Neuron (in vitro differentiated cells): ENCODE data around the gene BCL2L12.

Experiments
- H2AFZ ChIP-seq: one replicate; pipeline ENCODE4 v1.6.1; 2013; ENCODE audit warnings: low read depth, mild to moderate bottlenecking, inconsistent platforms, low read length, moderate library complexity
- H3K27me3 ChIP-seq: one replicate; pipeline ENCODE4 v1.6.1; 2013; ENCODE audit warnings: low read length; ENCODE audit not compliant: insufficient read depth
- H3K36me3 ChIP-seq: one replicate; pipeline ENCODE4 v1.6.1; 2013; ENCODE audit warnings: low read length; ENCODE audit not compliant: insufficient read depth
- H3K4me1 ChIP-seq: one replicate; pipeline ENCODE4 v1.6.1; 2013; ENCODE audit warnings: low read length; ENCODE audit not compliant: insufficient read depth
- H3K4me3 ChIP-seq: 2 replicates; pipeline ENCODE4 v1.5.1; 2013; ENCODE audit warnings: mild to moderate bottlenecking, low read length, moderate library complexity
- H3K9me3 ChIP-seq: one replicate; pipeline ENCODE4 v1.6.1; 2013; ENCODE audit warnings: low read length

BCL2L12 gene

GRCh38 chr19:49678985-49679770 is 13.4 kb downstream of the BCL2L12 start:
- no peak overlapping the region for H3K4me3 ChIP-seq
- no peaks in the 10 kb centered on the region for H3K9me3 ChIP-seq
- H3K36me3 ChIP-seq = peaks cover 26% of the 10 kb centered on the region
- no peaks in the 10 kb centered on the region for H3K27me3 ChIP-seq
- H2AFZ ChIP-seq = no peak overlapping the region
- peaks cover 28% of the 10 kb centered on the region for H3K4me1 ChIP-seq

- peaks cover 33% of the 10 kb centered on the region for H3K36me3 ChIP-seq
- no peak overlapping the region for H3K4me3 ChIP-seq
- no peaks in the 10 kb centered on the region for H3K9me3 ChIP-seq
- H3K4me1 ChIP-seq = peaks cover 28% of the 10 kb centered on the region
- H2AFZ ChIP-seq = no peak overlapping the region
- H3K27me3 ChIP-seq = no peaks in the 10 kb centered on the region
These were observed 14.2 kb downstream of the BCL2L12 start for GRCh38 chr19:49679771-49680413.

DNA sequence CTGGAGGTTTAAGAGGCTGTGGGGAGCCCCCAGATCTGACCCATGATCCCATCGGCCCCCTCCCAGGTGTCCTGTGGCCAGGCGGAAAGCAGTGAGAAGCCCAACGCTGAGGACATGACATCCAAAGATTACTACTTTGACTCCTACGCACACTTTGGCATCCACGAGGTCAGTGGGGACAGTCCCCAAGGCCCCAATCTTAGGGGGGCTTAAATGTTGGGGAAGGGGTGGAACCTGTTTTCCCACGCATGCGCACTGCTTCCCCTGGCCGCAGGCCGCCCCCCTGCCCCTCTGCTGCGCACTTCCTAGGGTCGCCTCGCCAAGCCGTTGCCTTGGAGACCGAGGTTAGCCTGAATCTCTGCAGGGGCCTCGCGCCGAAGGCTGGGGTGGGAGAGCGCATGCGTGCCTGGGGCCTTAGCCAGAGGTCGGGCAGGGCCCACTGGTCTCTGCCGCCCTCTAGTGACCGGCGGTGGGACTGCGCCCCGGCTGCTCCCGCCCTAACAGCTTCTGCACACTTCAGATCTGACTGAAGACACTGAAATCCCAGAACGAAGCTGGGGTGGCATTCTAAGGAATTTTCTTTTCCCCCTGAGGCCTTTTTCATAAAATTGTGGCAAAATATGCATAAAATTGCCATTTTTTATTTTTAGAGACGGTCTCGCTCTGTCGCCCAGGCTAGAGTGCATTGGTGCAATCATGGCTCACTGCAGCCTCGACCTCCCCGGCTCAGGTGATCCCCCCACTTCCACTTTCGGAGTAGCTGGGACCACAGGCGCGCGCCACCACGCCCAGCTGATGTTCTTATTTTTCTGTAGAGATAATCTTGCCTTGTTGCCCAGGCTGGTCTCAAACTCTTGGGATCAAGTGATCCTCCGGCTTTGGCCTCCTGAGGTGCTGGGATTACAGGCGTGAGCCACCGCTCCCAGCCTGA is 15.0 kb downstream of the BCL2L12 start:
- Histone ChIP-seq H2AFZ (no peak overlapping the region), H3K9me3 (no peaks in the 10 kb centered on the region), H3K36me3 (peaks cover 40% of the 10 kb centered on the region), H3K4me3 (no peak overlapping the region), H3K27me3 (no peaks in the 10 kb centered on the region), H3K4me1 (peaks cover 28% of the 10 kb centered on the region)

- H3K27me3 ChIP-seq = no peaks in the 10 kb centered on the region
- no peak overlapping the region for H2AFZ ChIP-seq
- H3K4me3 ChIP-seq = no peak overlapping the region
- peaks cover 48% of the 10 kb centered on the region for H3K36me3 ChIP-seq
- peaks cover 28% of the 10 kb centered on the region for H3K4me1 ChIP-seq
- H3K9me3 ChIP-seq = no peaks in the 10 kb centered on the region
These were observed 16.1 kb downstream of the BCL2L12 start for GRCh38 chr19:49681830-49682229.

DNA sequence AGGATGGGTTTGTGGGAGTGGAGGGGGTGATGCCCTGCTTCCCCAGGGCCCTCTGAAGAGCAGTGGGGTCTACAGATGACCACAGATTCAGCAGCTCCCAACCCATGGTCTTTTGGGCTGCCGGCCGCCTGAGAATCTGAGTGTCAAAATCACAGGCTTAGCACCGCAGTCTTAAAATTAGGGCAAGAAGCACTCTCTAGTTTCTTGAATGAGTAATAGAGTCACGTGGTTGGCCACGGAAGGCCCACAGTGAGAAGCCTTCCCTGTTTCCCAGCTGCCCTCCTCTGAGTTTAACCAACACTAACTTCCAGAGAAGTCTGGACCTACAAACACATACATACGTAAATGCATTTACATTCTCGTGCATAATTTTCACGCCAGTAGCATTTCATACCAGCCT is 16.5 kb downstream of the BCL2L12 start:
- Histone ChIP-seq H2AFZ (no peak overlapping the region), H3K9me3 (no peaks in the 10 kb centered on the region), H3K4me3 (no peak overlapping the region), H3K4me1 (peaks cover 28% of the 10 kb centered on the region), H3K36me3 (peaks cover 50% of the 10 kb centered on the region), H3K27me3 (no peaks in the 10 kb centered on the region)

DNA sequence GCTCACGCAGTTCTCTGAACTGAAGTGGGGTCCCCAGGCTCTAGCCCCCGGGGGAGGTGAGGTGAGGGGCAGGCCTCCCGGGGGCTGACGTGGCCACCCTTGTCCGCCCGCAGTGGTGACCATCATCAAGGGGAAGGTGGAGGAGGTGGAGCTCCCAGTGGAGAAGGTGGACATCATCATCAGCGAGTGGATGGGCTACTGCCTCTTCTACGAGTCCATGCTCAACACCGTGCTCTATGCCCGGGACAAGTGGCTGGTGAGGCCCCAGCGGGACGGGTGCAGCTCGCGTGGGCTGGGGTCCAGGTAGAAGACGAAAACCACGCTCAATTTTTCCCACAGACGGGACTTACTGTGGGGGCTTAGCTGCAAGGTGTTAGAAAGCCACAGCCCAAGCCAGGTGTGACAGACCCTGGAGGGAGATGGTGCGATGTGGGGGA is 18.1 kb downstream of the BCL2L12 start:
- Histone ChIP-seq H3K4me1 (peaks cover 25% of the 10 kb centered on the region), H3K4me3 (no peak overlapping the region), H2AFZ (no peak overlapping the region), H3K27me3 (no peaks in the 10 kb centered on the region), H3K9me3 (no peaks in the 10 kb centered on the region), H3K36me3 (peaks cover 59% of the 10 kb centered on the region)

DNA sequence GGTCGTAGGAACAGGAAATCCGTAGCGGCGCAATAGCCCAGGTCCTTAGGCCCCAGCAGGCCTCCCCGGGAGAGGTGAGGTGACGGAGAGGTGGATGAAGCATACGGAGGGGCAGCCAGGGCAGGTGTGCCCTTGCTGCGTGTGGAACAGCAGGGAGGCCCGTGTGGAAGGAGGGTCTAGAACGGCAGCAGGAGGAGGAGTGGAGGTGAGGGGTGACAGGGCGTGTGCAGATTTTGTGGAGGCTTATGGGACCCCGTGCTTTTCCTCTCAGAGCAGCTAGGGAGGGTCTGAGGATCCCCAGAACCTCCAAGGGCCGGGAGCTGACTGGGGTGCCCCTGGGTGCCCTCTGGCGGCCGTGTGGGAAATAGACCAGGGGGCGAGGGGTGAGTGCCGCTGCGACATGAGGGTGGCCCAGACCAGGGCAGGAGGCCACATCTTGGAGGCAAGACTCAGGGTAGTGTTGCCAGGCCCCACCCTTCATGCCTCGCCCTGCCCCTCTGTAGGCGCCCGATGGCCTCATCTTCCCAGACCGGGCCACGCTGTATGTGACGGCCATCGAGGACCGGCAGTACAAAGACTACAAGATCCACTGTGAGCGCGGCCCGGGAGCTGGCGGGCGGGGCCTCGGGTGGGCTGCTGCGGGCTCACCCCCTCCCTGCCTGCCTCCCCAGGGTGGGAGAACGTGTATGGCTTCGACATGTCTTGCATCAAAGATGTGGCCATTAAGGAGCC is 18.7 kb downstream of the BCL2L12 start:
- Histone ChIP-seq H3K9me3 (no peaks in the 10 kb centered on the region), H2AFZ (no peak overlapping the region), H3K27me3 (no peaks in the 10 kb centered on the region), H3K36me3 (peaks cover 62% of the 10 kb centered on the region), H3K4me1 (peaks cover 20% of the 10 kb centered on the region), H3K4me3 (no peak overlapping the region)

DNA sequence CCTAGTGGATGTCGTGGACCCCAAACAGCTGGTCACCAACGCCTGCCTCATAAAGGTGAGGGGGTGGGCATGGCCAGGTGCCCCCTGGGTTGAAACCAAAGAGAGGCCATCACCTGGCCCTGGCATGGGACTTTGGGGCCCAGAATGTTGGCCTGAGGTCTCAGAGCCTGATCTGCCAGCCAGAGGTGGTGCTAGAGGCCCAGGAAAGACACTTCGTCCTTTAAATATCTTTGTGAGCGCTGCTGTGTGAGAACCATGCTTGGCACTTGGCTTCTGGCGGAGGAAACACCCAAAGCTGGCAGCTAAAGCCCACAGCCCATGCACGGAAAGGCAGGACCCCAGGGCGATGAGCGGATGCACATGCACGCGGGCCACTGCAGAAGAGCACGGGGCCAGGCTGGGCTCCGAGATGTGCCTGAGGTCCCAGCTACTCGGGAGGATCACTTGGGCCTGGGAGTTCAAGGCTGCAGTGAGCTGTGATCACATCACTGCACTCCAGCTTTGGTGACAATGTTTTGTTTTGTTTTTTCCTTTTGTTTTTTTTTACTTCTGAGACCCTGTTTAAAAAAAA is 19.3 kb downstream of the BCL2L12 start:
- peaks cover 62% of the 10 kb centered on the region for H3K36me3 ChIP-seq
- H3K9me3 ChIP-seq = no peaks in the 10 kb centered on the region
- peaks cover 14% of the 10 kb centered on the region for H3K4me1 ChIP-seq
- H3K4me3 ChIP-seq = no peak overlapping the region
- H3K27me3 ChIP-seq = no peaks in the 10 kb centered on the region
- no peak overlapping the region for H2AFZ ChIP-seq

DNA sequence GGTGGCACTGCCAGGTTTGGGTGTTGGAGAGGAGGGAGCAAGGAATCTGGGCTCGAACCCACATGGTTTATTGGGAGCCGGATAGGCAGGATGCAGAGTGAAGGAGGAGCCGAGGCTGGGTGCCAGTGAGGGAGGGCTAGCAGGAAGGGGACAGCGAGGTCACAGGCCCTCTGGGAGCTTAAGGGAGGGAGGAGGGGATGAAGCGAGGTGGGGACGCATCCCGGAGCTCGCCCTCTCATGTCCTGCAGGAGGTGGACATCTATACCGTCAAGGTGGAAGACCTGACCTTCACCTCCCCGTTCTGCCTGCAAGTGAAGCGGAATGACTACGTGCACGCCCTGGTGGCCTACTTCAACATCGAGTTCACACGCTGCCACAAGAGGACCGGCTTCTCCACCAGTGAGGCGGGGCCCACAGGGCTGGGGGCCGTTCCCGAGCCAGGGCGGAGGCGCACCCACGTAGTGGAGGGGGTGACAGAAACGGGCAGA is 20.2 kb downstream of the BCL2L12 start:
- Histone ChIP-seq H3K4me1 (peaks cover 15% of the 10 kb centered on the region), H3K4me3 (no peak overlapping the region), H3K27me3 (no peaks in the 10 kb centered on the region), H2AFZ (no peak overlapping the region), H3K36me3 (peaks cover 61% of the 10 kb centered on the region), H3K9me3 (no peaks in the 10 kb centered on the region)

GRCh38 chr19:49686503-49687088 is 20.9 kb downstream of the BCL2L12 start:
- peaks cover 11% of the 10 kb centered on the region for H3K4me1 ChIP-seq
- H3K36me3 ChIP-seq = peaks cover 56% of the 10 kb centered on the region
- H3K27me3 ChIP-seq = no peaks in the 10 kb centered on the region
- H2AFZ ChIP-seq = no peak overlapping the region
- no peaks in the 10 kb centered on the region for H3K9me3 ChIP-seq
- no peak overlapping the region for H3K4me3 ChIP-seq

DNA sequence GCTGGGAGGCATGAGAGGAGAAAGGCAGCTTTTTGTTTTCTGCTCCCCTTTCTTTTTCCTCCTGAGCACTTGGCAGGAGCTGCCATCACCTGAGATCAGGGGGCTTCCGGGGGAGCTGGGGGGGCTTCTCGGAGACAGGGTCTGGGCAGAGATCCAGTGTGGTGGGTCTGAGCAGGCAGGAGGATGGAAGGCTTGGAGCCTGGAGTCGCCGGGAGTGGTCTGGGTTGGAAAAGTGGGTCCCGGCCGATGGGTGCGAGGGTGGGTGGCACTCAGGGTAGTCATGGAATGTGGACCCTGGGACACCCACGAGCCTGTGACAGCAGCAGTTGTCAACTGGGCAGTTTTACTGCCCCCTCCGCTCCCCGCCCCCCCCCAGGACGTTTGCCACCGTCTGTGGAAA is 21.4 kb downstream of the BCL2L12 start:
- Histone ChIP-seq H3K4me3 (no peak overlapping the region), H3K4me1 (peaks cover 15% of the 10 kb centered on the region), H3K27me3 (no peaks in the 10 kb centered on the region), H3K36me3 (peaks cover 50% of the 10 kb centered on the region), H2AFZ (no peak overlapping the region), H3K9me3 (no peaks in the 10 kb centered on the region)
